Stimulated activated CD8-positive, alpha-beta memory T cell treated with anti-CD3 and anti-CD28 coated beads, Interleukin-15, amount 100 ng/mL, for 4 hours (primary cell): Measurements from ENCODE around the gene MLH1.

Experiments used
- DNase-seq, 2 donors: peaks; one replicate each; pipeline ENCODE4 v3.0.0-alpha.2; 2020; ENCODE audit warnings: low read depth in 2 of 2

The MLH1 gene

GRCh38 chr3:36973139-36973538 lies 20.2 kb upstream of the MLH1 start:
- DNase-seq: no peak

DNA sequence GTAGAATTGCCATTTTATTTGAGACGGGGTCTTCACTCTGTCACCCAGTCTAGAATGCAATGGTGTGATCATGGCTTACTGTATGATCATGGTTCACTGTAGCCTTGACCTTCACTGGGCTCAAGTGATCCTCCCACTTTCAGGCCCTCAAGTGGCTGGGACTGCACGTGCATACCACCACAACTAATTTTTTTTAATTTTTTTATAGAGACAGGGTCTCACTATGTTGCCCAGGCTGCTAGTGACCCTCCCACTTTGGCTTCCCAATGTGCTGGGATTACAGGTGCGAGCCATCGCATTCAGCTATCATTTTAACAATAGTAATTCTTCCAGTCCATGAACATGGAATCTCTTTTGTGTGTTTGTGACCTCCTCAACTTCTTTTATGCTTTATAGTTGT lies 12.3 kb upstream of the MLH1 start:
- no peak for DNase-seq

DNA sequence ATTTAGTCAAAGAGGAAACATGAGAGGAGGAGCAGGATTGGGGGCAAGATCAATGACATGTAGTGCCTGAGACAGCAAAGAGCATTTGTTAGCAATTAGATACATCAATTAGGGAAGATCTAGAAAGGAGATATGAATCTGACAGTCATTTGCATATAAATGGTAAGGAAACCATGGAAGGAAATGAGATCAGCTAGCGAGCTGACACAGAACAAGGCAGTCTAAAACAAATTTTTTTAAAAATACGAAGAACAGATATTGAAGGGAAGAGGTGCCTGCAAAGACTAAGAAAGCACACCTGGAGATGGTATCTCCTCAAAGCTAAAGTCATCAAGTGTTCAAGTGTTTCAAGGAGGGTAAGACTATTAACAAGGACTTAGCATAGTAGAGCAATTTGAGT lies 5.0 kb upstream of the MLH1 start:
- no peak for DNase-seq

GRCh38 chr3:36989005-36989404 lies 4.3 kb upstream of the MLH1 start:
- no peak for DNase-seq

DNA sequence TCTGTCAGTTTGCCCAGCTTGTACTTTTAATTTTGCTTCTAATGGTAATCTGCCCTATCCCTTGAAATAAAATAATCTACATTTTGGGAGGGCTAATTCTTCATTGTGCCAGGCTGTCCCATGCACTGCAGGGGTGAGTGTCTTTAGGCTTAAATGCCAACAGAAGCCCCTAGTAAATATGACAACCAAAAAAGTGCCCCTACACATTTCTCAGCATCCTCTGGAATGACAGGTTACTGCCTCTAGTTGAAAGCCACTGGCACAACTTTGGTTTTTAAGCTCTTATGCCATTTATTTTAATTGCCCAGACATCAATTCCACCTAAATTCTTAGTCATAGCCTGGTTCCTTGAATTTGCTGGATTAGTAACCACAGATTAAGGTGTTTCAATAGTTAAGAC lies 3.8 kb upstream of the MLH1 start:
- no peak for DNase-seq

DNA sequence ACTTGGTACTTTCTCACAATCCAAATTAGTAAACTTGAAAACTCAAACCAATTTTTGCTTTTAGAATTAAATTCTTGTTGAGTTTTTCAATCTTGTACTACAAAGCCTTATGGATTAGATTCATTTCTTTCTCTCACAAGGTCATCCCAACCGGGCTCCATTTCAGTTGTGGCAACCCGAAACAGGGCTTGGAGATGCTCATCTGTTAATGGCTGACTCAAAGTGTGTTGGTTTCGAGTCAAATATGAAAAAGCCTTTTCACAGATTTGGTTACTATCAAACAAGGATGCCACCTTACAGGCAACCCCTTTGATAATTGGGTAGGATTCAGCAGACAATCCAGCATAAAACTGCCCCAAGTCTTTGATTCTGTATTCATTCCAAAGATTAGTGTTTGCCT lies 2.2 kb upstream of the MLH1 start:
- DNase-seq: no peak

- DNase-seq: no peak
Observed at GRCh38 chr3:36991923-36992805, 1.2 kb upstream of the MLH1 start.

GRCh38 chr3:36992806-36993325 lies 452 bp upstream of the MLH1 start, which contains the start of gene EPM2AIP1:
TSS of gene EPM2AIP1 (minus strand) at chr3:36993131. CDS start at chr3:36993077, 54 bp downstream.
- DNase-seq: peak in 1 of 2 donors; percentile 94

GRCh38 chr3:37014620-37015019 lies 21.3 kb downstream of the MLH1 start:
- DNase-seq: no peak

- DNase-seq: no peak
Observed at GRCh38 chr3:37015642-37016041, 22.3 kb downstream of the MLH1 start.

GRCh38 chr3:37016903-37017302 lies 23.6 kb downstream of the MLH1 start:
- DNase-seq: no peak

- no peak for DNase-seq
Observed at GRCh38 chr3:37017683-37018082, 24.4 kb downstream of the MLH1 start.

DNA sequence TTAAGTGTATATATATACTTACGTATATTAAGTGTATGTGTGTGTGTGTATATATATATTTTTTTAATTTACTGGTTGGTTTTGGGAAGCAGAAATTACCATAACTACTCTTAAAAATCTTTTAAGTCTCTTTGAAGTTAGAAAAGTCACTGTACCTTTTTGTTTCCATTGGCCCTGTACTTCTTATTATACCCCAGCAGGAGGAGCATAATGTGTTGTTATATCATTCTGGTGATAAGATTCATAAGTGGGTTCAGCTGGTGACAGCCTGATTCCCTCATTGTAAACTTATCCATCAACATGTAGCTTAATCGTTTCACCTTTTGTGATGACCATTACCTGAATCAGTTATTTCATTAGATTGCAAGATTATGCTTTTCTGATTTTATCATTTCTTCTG lies 30.8 kb downstream of the MLH1 start:
- no peak for DNase-seq

GRCh38 chr3:37024820-37025405 lies 31.6 kb downstream of the MLH1 start:
- no peak for DNase-seq

GRCh38 chr3:37025561-37026335 lies 32.4 kb downstream of the MLH1 start:
- no peak for DNase-seq

DNA sequence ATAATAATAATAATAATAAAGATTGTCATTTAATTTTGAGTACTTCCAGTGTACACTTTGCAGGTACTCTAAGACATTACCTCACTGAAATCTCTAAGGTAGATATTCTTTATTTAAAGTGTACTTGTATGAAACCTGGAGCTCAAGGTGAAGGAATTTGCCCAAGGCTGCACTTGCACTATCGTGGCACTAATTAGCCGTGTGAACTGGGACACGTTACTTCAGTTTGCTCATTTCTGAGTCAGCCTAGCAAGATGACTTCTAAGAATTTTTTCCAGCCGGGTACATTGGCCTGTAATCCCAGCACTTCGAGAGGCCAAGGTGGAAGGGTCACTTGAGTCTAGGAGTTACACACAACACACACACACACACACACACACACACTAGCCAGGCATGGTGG lies 33.5 kb downstream of the MLH1 start:
- DNase-seq: no peak

- no peak for DNase-seq
Observed at GRCh38 chr3:37028329-37028728, 35.0 kb downstream of the MLH1 start.

DNA sequence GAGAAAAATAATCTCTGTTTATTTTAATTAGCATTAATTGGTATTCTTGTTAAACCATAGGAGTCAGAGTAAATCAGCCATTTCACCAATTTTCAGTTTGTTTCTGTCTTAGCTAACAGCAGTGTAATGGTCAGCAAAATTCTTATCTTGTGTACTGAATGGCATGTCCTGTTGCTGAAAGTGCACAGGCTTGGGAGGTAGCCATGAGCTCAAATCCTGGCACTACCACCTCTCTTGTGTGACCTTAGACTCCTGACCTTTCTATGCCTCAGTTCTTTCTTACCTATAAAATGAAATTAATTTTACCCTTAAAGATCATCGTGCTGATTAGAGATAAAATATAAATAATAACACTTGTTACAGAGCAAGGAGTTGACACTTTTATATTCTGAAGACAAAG lies 35.8 kb downstream of the MLH1 start:
- no peak for DNase-seq

GRCh38 chr3:37029516-37030163 lies 36.3 kb downstream of the MLH1 start:
- DNase-seq: no peak

DNA sequence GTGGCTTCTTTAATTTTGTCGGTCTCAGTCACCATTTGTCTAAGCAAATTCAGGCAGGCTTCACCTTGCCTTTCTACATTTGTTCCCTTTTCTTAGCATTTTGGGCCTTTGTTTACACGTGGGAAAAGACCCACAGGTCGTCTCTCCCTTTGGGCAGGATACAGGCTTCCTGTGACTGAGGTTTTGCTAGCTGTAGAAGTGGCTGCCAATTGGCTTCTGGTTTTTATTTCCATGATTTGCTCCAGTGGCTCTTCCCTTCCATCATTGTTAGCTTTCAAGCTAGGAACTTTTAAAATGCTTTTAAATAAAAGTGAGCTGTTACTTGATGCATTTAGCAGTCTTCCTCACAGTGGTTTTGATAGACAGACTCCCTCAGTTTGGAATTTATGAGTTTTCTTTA lies 37.3 kb downstream of the MLH1 start:
- DNase-seq: no peak

DNA sequence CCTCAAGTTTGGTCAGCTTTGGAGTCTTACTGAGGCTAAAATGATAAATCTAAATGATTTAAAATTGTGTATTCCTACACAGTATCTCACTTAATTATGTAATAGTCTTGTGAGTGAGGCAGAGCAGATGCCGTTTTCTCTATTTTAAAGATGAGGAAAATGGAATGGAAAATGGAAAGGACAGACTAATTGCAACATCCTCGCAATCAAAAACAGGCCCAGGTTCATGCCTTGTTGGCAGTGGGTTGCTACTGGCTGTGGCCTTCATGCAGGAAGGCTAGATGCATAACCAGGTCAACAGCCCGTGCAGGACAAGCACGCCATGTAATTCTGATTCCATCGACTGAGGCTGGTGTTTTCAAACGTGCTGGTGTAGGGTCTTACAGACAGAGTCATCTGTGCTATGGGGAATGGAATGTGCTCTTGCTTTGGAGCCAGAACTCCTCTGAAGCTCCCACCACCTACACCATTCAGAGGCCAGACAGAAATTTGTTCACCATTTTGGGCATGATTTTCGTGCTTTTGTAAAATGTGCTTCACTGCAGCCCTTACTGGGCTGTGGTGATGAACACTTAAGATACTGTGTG lies 37.9 kb downstream of the MLH1 start:
- no peak for DNase-seq
